HG02870 (cell line): ENCODE measurements around the gene LPP.

Experiments used
- ATAC-seq: cut with Tn5 transposase; IDR thresholded peaks from one replicate; pipeline ENCODE4 v1.9.1; 2021; ENCODE audit warnings: mild to moderate bottlenecking, moderate library complexity; ENCODE audit not compliant: unreplicated experiment

Gene LPP

GRCh38 chr3:188574885-188575284 lies 420.9 kb downstream of the LPP start:
- ATAC-seq, result no peak

GRCh38 chr3:188575501-188575900 lies 421.5 kb downstream of the LPP start:
- ATAC-seq, result no peak

- ATAC-seq, result no peak
Measured at GRCh38 chr3:188577539-188577938, 423.6 kb downstream of the LPP start.

GRCh38 chr3:188578576-188579363 lies 424.8 kb downstream of the LPP start:
- ATAC-seq, result no peak

- ATAC-seq, result no peak
Measured at GRCh38 chr3:188580223-188580622, 426.3 kb downstream of the LPP start.

GRCh38 chr3:188580659-188581058 lies 426.7 kb downstream of the LPP start:
- ATAC-seq, result no peak

GRCh38 chr3:188581365-188581764 lies 427.4 kb downstream of the LPP start:
- no peak for ATAC-seq

- ATAC-seq, result no peak
Measured at GRCh38 chr3:188581792-188582191, 427.8 kb downstream of the LPP start.

GRCh38 chr3:188583341-188584161 lies 429.6 kb downstream of the LPP start:
- ATAC-seq, result no peak

GRCh38 chr3:188584162-188584529 lies 430.2 kb downstream of the LPP start:
- ATAC-seq, result no peak

GRCh38 chr3:188584958-188585689 lies 431.2 kb downstream of the LPP start:
- ATAC-seq, result no peak

- ATAC-seq, result no peak
Measured at GRCh38 chr3:188589071-188589470, 435.1 kb downstream of the LPP start.

- ATAC-seq, result no peak
Measured at GRCh38 chr3:188589771-188590170, 435.8 kb downstream of the LPP start.

GRCh38 chr3:188590557-188590956 lies 436.6 kb downstream of the LPP start:
- ATAC-seq, result no peak

GRCh38 chr3:188594139-188594538 lies 440.2 kb downstream of the LPP start:
- ATAC-seq, result no peak

- ATAC-seq, result no peak
Measured at GRCh38 chr3:188595890-188596376, 442.0 kb downstream of the LPP start.

- no peak for ATAC-seq
Measured at GRCh38 chr3:188598894-188599293, 444.9 kb downstream of the LPP start.

GRCh38 chr3:188602111-188602510 lies 448.2 kb downstream of the LPP start:
- ATAC-seq, result no peak

- no peak for ATAC-seq
Measured at GRCh38 chr3:188602620-188603019, 448.7 kb downstream of the LPP start.

GRCh38 chr3:188604651-188605050 lies 450.7 kb downstream of the LPP start:
- ATAC-seq, result no peak

GRCh38 chr3:188605231-188605630 lies 451.3 kb downstream of the LPP start:
- no peak for ATAC-seq
